ENCODE data around the gene POP4.

The POP4 gene

GRCh38 chr19:29576046-29576606 lies 30.0 kb upstream of the POP4 start:
- no peak for DNase-seq (ENCODE audit: low read depth)
- no peak overlapping the region for H3K4me3 ChIP-seq (ENCODE audit: low read depth, low read length)

DNA sequence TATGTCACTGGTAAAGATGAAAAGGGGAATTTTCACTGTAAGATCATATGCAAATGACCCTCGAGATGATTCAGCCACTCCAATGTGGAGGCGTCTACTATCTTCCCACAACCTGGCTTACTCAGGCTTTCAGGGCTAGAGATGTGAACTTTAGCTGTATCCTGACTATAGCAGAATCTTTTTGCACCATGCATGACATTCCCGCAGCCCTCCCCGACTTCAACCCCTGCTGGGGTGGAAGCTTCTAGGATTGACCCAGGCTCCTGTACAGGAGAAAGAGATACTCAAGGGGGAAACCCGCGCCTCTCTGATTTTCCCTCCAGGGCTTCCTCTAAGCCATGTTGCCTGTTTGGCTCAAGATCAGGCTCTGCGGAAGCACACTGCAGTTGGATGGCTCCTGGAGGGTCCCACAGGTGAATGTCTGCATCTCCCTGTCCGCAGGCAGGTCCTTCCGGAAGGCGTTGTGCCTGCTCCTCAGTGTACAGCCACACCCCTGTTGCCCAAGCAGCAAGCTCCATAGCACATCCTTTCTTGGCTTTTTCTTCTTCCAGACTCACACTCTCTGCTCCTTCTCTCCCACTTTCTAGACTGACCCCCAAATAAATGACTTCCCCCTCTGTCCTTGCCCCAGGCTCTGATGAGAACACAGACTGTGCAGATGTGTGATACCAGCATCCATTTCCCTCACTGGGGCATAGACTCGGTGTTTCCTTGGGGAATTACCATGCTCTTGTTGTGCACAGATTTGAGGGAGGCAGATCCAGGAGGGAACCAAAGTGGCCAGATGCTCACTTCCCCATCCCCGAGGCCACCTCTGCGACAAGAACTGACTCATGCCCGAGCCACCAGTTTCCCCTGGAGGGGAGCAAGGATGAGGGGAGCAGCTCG lies 29.1 kb upstream of the POP4 start:
- H3K4me3 ChIP-seq (ENCODE audit: low read depth, low read length), result no peak overlapping the region
- DNase-seq (ENCODE audit: low read depth), result no peak

DNA sequence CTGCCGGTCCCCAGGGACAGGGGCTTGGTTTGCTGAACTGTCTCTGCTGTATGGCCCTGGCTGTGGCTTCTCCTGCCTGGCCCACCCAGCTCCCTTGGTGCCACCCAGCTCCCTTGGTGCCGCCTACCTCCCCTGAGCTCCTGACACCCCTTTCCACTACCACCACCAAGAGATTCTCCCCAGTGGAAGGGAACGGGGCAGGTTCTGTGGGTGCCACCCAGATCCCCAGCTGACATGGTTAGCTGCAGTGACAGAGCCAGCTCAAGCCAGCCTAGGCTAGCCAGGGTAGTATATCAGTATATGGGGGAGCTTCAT lies 28.5 kb upstream of the POP4 start:
- no peak overlapping the region for H3K4me3 ChIP-seq (ENCODE audit: low read depth, low read length)
- no peak for DNase-seq (ENCODE audit: low read depth)

- H3K4me3 ChIP-seq (ENCODE audit: low read depth, low read length), result no peak overlapping the region
- DNase-seq (ENCODE audit: low read depth), result no peak
These were observed 27.7 kb upstream of the POP4 start for GRCh38 chr19:29578349-29578748.

- no peak for DNase-seq (ENCODE audit: low read depth)
- H3K4me3 ChIP-seq (ENCODE audit: low read depth, low read length), result no peak overlapping the region
These were observed 26.7 kb upstream of the POP4 start for GRCh38 chr19:29579308-29579910.

DNA sequence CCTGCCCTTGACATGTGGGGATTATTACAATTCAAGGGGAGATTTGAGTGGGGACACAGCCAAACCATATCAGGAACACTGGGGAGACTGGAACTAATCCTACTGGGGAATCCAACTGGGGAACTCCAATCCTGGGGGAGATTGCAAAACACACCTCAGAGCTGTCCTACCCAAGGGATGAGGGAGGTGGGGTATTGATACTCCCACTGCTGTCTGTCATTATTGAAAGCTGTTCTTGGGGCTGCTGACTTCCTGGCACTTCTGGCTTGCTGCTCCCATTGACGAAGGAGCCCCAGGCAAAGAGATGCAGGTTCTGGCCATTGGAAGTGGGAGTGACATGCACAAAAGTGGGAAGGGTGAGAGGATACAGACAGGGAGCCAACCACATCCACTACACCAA lies 24.7 kb upstream of the POP4 start:
- no peak for DNase-seq (ENCODE audit: low read depth)
- no peak overlapping the region for H3K4me3 ChIP-seq (ENCODE audit: low read depth, low read length)

DNA sequence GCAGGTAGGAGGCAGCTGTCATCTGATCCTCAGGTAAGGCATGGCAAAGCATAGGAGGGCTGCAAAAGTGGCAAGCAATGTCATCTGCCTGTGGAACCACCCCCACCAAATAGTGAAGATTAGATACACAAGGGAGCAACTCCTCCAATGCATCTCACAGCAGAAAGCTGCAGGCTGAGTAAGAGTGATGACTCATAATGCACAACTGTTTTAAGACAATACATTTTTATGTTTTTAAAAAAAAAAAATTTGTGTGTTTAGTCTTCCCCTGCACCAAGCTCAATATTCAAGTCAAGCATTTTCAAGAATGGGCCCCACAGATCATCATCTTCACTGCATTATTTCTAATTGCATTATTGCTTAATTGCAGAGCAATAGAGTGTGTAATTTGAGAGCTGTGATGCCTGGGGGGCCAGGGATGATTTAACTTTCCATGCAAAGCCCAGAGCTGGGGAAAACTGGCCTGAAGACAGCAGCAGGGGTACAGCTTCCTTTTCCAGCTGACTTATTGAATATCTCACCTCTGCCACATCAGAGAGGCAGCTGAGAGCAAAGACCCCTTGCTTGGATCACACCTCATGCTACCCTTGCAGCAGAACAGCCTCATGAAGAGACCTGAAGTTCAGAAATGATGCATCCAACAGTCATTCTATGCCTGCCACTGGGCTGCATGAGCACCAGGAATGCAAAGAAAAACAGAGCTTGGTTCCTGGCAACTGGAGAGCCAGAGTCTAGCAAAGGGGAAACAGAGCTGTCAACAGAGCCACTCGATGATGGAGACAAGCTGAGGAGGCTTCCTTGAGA lies 22.7 kb upstream of the POP4 start:
- no peak for DNase-seq (ENCODE audit: low read depth)
- no peak overlapping the region for H3K4me3 ChIP-seq (ENCODE audit: low read depth, low read length)

- DNase-seq (ENCODE audit: low read depth), result no peak
- no peak overlapping the region for H3K4me3 ChIP-seq (ENCODE audit: low read depth, low read length)
These were observed 19.7 kb upstream of the POP4 start for GRCh38 chr19:29586401-29586800.

- DNase-seq (ENCODE audit: low read depth), result no peak
- no peak overlapping the region for H3K4me3 ChIP-seq (ENCODE audit: low read depth, low read length)
These were observed 19.0 kb upstream of the POP4 start for GRCh38 chr19:29587059-29587458.

DNA sequence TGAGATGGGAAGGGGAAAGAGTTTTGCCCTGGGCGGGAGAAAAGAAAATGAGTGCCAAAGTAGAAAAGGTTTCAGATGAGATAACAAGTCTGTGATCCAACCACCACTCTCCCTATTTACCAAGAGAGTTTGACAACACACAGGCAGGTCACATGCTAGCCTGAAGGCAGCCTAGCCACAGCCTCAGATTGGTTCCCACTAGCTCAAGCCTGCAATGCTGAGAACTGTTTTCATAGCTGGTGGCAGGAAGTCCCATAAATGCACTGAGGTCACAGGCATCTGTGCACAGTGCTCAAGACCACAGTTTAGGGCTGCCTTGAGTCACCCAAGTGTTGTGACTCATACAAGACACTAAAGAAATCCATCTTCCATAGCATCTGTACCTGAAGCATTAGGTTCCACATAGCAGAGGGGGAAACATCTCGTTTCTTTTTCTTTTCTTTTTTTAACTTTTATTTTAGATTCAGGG lies 18.5 kb upstream of the POP4 start:
- DNase-seq (ENCODE audit: low read depth), result no peak
- no peak overlapping the region for H3K4me3 ChIP-seq (ENCODE audit: low read depth, low read length)

- no peak for DNase-seq (ENCODE audit: low read depth)
- no peak overlapping the region for H3K4me3 ChIP-seq (ENCODE audit: low read depth, low read length)
These were observed 18.0 kb upstream of the POP4 start for GRCh38 chr19:29588095-29588494.

- DNase-seq (ENCODE audit: low read depth), result no peak
- no peak overlapping the region for H3K4me3 ChIP-seq (ENCODE audit: low read depth, low read length)
These were observed 15.8 kb upstream of the POP4 start for GRCh38 chr19:29590278-29590677.

- H3K4me3 ChIP-seq (ENCODE audit: low read depth, low read length), result no peak overlapping the region
- no peak for DNase-seq (ENCODE audit: low read depth)
These were observed 14.4 kb upstream of the POP4 start for GRCh38 chr19:29591670-29592069.

DNA sequence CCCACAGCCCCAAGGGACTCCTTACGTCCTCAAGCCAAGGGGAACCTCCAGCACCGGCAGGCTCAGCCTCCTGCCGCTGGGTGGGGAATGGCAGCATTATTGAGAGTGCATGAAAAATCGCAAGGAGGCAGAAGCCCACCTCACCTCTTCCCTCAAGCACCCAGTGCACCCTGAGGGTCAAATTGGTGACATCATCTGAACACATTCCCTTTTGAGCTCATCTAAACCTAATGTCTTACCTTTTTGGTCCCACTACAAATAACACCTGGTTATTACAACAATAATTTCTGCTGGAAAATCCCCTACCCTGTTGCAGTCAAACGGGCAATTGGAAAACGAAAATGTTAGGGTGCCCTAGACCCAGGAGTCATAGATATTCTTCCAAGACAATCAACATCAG lies 12.2 kb upstream of the POP4 start:
- H3K4me3 ChIP-seq (ENCODE audit: low read depth, low read length), result no peak overlapping the region
- DNase-seq (ENCODE audit: low read depth), result no peak

- DNase-seq (ENCODE audit: low read depth), result no peak
- H3K4me3 ChIP-seq (ENCODE audit: low read depth, low read length), result no peak overlapping the region
These were observed 9.9 kb upstream of the POP4 start for GRCh38 chr19:29596080-29596727.

GRCh38 chr19:29596885-29597525 lies 9.1 kb upstream of the POP4 start:
- no peak for DNase-seq (ENCODE audit: low read depth)
- no peak overlapping the region for H3K4me3 ChIP-seq (ENCODE audit: low read depth, low read length)

GRCh38 chr19:29598036-29598435 lies 8.0 kb upstream of the POP4 start:
- no peak for DNase-seq (ENCODE audit: low read depth)
- H3K4me3 ChIP-seq (ENCODE audit: low read depth, low read length), result no peak overlapping the region

DNA sequence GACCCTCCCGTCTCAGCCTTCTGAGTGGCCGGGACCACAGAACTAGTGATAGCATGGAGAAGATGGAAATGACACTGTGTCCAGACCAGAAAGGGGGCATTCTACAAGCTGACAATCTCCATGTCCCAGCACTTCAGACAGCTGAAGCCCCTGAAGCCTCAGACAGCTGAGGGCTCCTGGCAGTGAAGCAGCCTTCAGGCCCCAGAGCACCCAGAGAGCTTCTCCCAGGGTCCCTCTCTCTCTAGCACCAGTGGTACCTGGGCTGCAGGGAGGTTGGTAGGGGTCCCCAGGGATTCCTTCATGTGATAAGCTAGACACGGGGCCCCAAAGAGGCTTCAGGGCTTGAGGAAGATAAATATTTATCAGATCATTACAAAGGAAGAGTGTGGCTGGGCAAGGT lies 7.6 kb upstream of the POP4 start:
- no peak for DNase-seq (ENCODE audit: low read depth)
- H3K4me3 ChIP-seq (ENCODE audit: low read depth, low read length), result no peak overlapping the region

DNA sequence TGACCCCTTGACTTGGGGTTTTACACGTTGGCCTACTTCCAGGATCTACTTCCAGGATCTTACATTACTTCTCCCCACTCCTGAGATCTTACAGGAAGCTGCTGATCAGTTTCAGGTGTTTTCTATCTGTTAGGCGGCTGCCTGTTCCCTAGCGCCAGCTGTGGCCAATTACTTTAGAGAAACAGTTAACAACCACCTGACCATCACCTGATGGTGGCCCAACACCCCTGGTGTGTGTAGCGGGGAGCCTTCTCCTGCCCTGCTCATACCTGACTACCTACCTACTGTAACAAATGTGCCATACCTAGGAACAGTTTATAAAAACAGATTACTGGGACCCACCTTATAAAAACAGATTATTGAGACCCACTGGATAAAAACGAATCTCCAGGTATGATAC lies 2.8 kb upstream of the POP4 start:
- DNase-seq (ENCODE audit: low read depth), result no peak
- H3K4me3 ChIP-seq (ENCODE audit: low read depth, low read length), result no peak overlapping the region
